GM12865 (cell line): Measurements from ENCODE around the gene DDX39A.

ENCODE experiments used
- DNase-seq: peaks from one replicate; pipeline ENCODE4 v3.0.0; 2010; ENCODE audit warnings: low read depth
- H3K4me3 ChIP-seq: 2 replicates; pipeline ENCODE4 v1.5.1; 2011; ENCODE audit warnings: mild to moderate bottlenecking, low read depth, low read length, control low read depth
- TF ChIP-seq, protein P1 (sequence below): IDR thresholded peaks from 2 replicates; pipeline ENCODE4 v1.5.1; 2011; ENCODE audit warnings: low read length, control low read depth, low read depth, inconsistent platforms; ENCODE audit not compliant: insufficient read depth; ENCODE audit errors: missing control alignments

The DDX39A gene

DNA sequence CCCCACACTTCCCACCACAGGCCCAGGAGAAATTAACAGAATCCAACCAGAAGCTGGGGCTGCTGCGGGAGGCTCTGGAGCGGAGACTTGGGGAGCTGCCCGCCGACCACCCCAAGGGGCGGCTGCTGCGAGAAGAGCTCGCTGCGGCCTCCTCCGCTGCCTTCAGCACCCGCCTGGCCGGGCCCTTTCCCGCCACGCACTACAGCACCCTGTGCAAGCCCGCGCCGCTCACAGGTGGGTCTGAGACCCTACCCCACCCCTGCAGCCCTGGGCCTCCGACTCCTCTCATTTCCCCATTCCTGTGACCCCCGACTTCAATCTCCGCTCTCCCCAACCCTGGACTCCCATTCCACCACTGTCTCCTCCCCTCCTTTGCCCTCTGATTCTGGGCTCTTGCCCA lies 31.7 kb upstream of the DDX39A start:
- no peak for DNase-seq
- TF ChIP-seq, protein P1, sequence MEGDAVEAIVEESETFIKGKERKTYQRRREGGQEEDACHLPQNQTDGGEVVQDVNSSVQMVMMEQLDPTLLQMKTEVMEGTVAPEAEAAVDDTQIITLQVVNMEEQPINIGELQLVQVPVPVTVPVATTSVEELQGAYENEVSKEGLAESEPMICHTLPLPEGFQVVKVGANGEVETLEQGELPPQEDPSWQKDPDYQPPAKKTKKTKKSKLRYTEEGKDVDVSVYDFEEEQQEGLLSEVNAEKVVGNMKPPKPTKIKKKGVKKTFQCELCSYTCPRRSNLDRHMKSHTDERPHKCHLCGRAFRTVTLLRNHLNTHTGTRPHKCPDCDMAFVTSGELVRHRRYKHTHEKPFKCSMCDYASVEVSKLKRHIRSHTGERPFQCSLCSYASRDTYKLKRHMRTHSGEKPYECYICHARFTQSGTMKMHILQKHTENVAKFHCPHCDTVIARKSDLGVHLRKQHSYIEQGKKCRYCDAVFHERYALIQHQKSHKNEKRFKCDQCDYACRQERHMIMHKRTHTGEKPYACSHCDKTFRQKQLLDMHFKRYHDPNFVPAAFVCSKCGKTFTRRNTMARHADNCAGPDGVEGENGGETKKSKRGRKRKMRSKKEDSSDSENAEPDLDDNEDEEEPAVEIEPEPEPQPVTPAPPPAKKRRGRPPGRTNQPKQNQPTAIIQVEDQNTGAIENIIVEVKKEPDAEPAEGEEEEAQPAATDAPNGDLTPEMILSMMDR = no peak
- no peak overlapping the region for H3K4me3 ChIP-seq

DNA sequence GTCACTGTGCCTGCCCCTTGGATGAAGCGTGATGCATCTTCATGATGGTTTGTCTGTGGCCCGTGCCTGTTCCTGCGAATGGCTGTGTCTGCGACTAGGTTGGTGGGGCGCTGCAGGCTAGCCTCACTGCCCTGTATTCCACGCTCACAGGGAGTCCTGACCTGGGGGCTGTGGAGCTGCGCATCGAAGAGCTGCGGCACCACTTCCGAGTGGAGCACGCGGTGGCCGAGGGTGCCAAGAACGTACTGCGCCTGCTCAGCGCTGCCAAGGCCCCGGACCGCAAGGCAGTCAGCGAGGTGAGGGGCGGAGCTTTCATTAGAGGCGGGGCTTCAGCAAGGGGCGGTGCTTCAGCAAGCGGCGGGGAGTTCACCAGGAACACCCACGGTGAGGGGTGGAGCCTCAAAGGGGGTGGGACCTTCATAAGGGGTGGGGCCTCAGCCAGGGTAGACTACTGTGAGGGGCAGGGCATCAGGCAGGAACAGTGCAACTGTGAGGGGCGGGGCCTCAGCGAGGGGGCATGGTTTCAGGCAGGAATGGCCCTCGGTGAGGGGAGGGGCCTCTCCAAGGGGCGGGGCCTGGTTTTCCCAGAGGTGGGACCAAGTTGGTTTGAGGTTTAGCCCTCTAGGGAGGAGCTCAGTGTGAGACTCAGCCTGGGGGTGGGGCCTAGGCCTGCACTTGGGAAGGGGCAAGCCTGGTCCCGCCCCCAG lies 31.2 kb upstream of the DDX39A start:
- peak; percentile 71 for DNase-seq
- no peak overlapping the region for H3K4me3 ChIP-seq
- TF ChIP-seq, protein P1 = no peak

DNA sequence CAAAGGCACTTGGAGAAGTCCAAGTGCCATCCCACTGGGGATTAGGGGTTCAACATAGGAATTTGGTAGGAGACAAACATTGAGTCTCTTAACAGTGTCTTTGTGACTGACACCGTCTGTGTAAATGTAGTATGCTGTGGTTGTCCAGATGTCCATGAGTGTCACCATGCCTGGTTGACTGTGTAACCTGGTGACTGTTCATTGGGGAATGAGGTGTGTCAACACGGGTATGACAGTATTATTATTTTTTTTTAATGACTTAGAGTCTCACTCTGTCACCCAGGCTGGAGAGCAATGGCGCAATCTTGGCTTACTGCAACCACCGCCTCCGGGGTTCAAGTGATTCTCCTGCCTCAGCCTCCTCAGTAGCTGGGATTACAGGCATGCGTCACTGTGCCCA lies 30.2 kb upstream of the DDX39A start:
- no peak for DNase-seq
- no peak overlapping the region for H3K4me3 ChIP-seq
- TF ChIP-seq, protein P1 = no peak

DNA sequence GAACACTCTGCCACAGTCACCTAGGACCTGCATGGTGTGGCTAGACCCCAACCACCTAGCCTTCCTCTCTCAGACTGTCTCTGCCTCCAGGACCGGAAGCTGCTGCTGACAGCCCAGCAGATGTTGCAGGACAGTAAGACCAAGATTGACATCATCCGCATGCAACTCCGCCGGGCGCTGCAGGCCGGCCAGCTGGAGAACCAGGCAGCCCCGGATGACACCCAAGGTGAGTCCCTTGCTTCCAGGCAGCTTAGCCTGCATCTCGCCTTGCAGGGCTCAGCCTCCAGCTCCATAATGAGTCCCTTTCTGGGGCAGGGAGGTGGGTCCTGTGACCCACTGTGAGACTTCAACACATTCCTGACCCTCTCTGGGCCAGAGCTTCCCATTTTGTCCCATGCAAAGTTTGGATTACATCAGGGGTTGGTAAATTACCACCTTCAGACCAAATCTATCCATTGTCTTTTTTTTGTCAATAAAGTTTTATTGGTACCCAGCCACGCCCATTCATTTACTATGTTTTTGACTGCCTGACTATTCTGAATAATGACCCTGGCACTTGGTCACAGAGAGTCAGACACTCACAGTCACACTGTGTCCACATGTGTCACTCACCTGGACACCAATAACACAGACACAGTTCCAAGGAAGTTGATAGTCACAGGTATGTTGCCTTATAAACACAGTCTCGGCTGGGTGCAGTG lies 27.3 kb upstream of the DDX39A start:
- DNase-seq = no peak
- no peak overlapping the region for H3K4me3 ChIP-seq
- TF ChIP-seq, protein P1 = no peak

DNA sequence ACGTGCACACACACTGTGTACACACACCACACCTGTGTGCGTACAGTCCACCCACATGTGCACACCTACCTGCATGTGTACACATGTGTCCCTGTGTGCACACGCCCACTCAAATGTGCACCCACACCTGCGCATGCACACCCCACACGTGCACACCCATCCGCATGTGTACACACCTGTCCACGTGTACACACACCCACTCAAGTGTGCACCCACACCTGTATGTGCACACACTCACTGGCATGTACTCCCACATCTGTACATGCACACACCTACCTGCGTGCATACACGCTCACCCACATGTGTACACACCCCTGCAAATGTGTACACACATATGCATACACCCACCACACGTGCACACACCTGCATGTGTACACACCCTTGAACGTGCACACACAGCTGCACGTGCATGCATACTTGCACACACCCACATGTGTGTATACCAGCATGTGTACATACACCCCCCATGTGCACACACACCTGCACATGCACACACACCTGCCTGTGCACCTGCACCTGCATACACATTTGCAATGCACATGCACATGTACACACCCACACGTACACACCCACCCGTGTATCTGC lies 24.6 kb upstream of the DDX39A start:
- no peak overlapping the region for H3K4me3 ChIP-seq
- no peak for DNase-seq
- TF ChIP-seq, protein P1 = no peak

DNA sequence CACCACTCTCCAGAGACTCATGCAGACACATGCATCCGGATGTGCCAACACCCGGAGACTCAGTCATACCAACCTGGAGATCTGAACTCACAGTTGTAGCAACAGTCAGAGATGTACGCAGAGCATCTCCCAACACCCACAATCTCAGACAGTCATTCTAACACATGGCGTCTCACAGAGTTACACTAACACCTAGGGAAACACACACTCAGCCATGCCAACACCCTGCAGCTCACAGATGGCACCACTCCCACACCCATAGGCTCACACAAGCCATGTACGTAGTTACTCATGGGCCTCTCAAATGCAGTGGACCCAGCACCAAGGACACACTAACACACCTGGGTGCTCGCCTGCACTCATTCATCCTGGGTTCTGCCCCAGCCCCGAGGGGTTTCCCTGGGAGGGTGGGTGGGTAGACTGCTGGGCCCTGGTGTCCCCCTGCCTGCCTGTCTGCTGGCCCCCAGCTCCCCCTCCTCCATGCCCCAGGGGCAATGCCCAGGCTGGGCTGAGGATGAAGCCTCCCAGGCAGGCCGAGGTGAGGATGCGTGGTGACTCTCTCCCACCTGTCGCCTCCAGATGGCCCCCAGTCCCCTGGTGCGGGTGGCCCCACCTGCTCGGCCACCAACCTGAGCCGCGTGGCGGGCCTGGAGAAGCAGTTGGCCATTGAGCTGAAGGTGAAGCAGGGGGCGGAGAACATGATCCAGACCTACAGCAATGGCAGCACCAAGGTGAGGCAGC lies 23.9 kb upstream of the DDX39A start:
- TF ChIP-seq, protein P1 = no peak
- DNase-seq = no peak
- H3K4me3 ChIP-seq = no peak overlapping the region
